Measurements from ENCODE around the gene ZDHHC18.

GRCh38 chr1:26856604-26857469 is 30.3 kb downstream of the ZDHHC18 start:
- TF ChIP-seq PATZ1 (CRISPR knock-in tag; IDR thresholded peaks at IDR 0.05; ENCODE audit: borderline replicate concordance) (no peak), CSDC2 (CRISPR knock-in tag; IDR thresholded peaks at IDR 0.05) (no peak), TOX (CRISPR knock-in tag; IDR thresholded peaks at IDR 0.05; ENCODE audit: borderline replicate concordance) (no peak), BACH2 (CRISPR knock-in tag; IDR thresholded peaks at IDR 0.05; ENCODE audit: borderline replicate concordance) (no peak), ZFP3 (CRISPR knock-in tag; IDR thresholded peaks at IDR 0.05) (no peak), SNAI2 (CRISPR knock-in tag; IDR thresholded peaks at IDR 0.05) (no peak), ZNF70 (CRISPR knock-in tag; IDR thresholded peaks at IDR 0.05) (no peak)

Measured in SK-N-SH treated with all-trans-retinoic acid at 6 μM for 48 hours (cell line).